A673 (cell line): Measurements from ENCODE around the gene MICAL1. TPM values are rescaled to one million over a fixed set of nuclear protein-coding genes. Genes with fewer than 3 reads are reported as not detected.

ENCODE experiments used
- BruUV-seq: library from RNA; stranded (reverse); fragments of 400-500 nt; replicated peaks from 2 replicates; lab custom pipeline; 2021; lab: Mats Ljungman, UMichigan
- CTCF ChIA-PET: fragments of 300-600 bp; sonication (Branson Sonifier 250); formaldehyde crosslinking; loops from one replicate; lab custom pipeline; 2022; ENCODE audit warnings: antibody characterized with exemption; lab: Charles Lee
- POLR2A ChIA-PET: fragments of 300-600 bp; sonication (Branson Sonifier 250); formaldehyde crosslinking; loops from one replicate; lab custom pipeline; 2022; ENCODE audit warnings: antibody characterized with exemption; ENCODE audit not compliant: low non-redundant PET; lab: Charles Lee
- DNase-seq: peaks from one replicate; pipeline ENCODE4 v3.0.0-alpha.2; 2015; ENCODE audit warnings: low spot score
- H3K27ac ChIP-seq: fragments of 200-600 bp; sonication (generic); 2 replicates; pipeline ENCODE4 v1.5.1; 2016; ENCODE audit warnings: mixed run types, low read depth, mild to moderate bottlenecking, mixed read lengths, antibody characterized with exemption, low read length; ENCODE audit not compliant: poor library complexity, severe bottlenecking
- H3K27me3 ChIP-seq: fragments of 200-600 bp; sonication (generic); replicated peaks from 2 replicates; pipeline ENCODE4 v1.6.1; 2017; ENCODE audit warnings: mixed run types, low read depth, mild to moderate bottlenecking, mixed read lengths, antibody characterized with exemption, low read length; ENCODE audit not compliant: insufficient read depth, poor library complexity
- H3K36me3 ChIP-seq: fragments of 200-600 bp; sonication (generic); 2 replicates; pipeline ENCODE4 v1.6.1; 2016; ENCODE audit warnings: mixed run types, mild to moderate bottlenecking, mixed read lengths, antibody characterized with exemption, low read length; ENCODE audit not compliant: insufficient read depth, poor library complexity, severe bottlenecking
- H3K4me1 ChIP-seq: fragments of 200-600 bp; sonication (generic); 2 replicates; pipeline ENCODE4 v1.6.1; 2017; ENCODE audit warnings: mixed run types, mild to moderate bottlenecking, mixed read lengths, antibody characterized with exemption, low read length; ENCODE audit not compliant: insufficient read depth, poor library complexity, severe bottlenecking
- H3K4me3 ChIP-seq: fragments of 200-600 bp; sonication (generic); 2 replicates; pipeline ENCODE4 v1.5.1; 2016; ENCODE audit warnings: low read depth, mixed run types, mild to moderate bottlenecking, mixed read lengths, low read length; ENCODE audit not compliant: poor library complexity, severe bottlenecking
- H3K9me3 ChIP-seq: fragments of 200-600 bp; sonication (generic); 2 replicates; pipeline ENCODE4 v1.6.1; 2016; ENCODE audit warnings: mixed run types, low read depth, mild to moderate bottlenecking, mixed read lengths, antibody characterized with exemption, low read length; ENCODE audit not compliant: poor library complexity, severe bottlenecking
- EZH2 ChIP-seq: fragments of 200-600 bp; sonication (generic); IDR thresholded peaks from 2 replicates; pipeline ENCODE4 v1.6.1; 2017; ENCODE audit warnings: borderline replicate concordance, low read depth, mild to moderate bottlenecking, mixed read lengths, antibody characterized with exemption, low read length; ENCODE audit not compliant: poor library complexity, severe bottlenecking
- intact Hi-C: fragments of 100-400 bp; cut with micrococcal nuclease; formaldehyde crosslinking; loops from one replicate; pipeline ENCODE4 v1.10.0; 2022; ENCODE audit not compliant: unreplicated experiment
- total RNA-seq: library from RNA; stranded (reverse); gene quantifications from 2 replicates; pipeline ENCODE4 v1.2.3, GENCODE V29; 2021
- TF ChIP-seq, protein P1 (sequence below): fragments of 300-800, 200-600 bp; sonication (generic); conservative IDR thresholded peaks from 2 replicates; pipeline ENCODE4 v1.5.1; 2017; ENCODE audit warnings: low read depth, mild to moderate bottlenecking, antibody characterized with exemption, low read length, moderate library complexity, mixed read lengths

The MICAL1 gene
- total RNA-seq, 1 experiment from 2014 or later = 4.8 TPM

DNA sequence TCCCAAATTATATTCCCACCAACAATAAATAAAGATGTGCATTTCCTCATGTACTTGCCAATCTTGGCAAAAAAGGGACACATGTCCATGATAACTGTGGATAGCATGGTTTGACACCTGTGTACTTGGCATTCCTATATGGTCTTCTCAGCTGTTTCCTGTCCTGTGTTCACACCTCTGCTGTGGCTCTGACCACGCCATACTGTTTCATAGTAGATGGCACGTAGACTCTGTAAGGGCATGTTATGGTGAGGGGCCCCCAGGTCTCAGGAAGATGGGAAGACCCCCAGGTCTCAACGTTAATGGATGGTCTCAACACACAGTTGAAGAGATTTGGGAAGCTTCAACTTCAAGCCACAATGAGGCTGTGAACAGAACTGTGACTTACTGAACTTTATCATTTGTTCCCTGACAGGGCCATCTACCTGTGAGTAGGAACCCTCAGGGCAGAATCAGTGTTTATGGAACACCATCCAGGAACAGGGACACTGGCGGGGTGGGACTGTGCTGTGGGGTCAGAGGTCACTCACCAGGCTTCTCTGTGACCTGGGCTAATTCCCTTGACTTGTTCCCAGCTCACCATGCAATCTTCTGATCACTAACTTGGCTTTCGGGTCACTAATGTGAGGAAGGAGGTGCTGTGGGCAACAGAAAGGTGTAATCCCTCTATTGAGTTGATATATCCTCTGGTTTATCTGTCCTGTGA, 15.7 kb upstream of the MICAL1 start:
- Histone ChIP-seq H3K27ac (no peak overlapping the region), H3K9me3 (no peaks in the 10 kb centered on the region), H3K4me3 (no peak overlapping the region), H3K4me1 (no peaks in the 10 kb centered on the region), H3K27me3 (no peaks in the 10 kb centered on the region), H3K36me3 (peaks cover 68% of the 10 kb centered on the region)
- intact Hi-C loops = no loop called here
- no peak for DNase-seq
- ChIA-PET CTCF (no interaction called here), POLR2A (no interaction called here)
- TF ChIP-seq, protein P1, sequence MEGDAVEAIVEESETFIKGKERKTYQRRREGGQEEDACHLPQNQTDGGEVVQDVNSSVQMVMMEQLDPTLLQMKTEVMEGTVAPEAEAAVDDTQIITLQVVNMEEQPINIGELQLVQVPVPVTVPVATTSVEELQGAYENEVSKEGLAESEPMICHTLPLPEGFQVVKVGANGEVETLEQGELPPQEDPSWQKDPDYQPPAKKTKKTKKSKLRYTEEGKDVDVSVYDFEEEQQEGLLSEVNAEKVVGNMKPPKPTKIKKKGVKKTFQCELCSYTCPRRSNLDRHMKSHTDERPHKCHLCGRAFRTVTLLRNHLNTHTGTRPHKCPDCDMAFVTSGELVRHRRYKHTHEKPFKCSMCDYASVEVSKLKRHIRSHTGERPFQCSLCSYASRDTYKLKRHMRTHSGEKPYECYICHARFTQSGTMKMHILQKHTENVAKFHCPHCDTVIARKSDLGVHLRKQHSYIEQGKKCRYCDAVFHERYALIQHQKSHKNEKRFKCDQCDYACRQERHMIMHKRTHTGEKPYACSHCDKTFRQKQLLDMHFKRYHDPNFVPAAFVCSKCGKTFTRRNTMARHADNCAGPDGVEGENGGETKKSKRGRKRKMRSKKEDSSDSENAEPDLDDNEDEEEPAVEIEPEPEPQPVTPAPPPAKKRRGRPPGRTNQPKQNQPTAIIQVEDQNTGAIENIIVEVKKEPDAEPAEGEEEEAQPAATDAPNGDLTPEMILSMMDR = no peak
- no peak for TF ChIP-seq EZH2
- no TSS peak for BruUV-seq

DNA sequence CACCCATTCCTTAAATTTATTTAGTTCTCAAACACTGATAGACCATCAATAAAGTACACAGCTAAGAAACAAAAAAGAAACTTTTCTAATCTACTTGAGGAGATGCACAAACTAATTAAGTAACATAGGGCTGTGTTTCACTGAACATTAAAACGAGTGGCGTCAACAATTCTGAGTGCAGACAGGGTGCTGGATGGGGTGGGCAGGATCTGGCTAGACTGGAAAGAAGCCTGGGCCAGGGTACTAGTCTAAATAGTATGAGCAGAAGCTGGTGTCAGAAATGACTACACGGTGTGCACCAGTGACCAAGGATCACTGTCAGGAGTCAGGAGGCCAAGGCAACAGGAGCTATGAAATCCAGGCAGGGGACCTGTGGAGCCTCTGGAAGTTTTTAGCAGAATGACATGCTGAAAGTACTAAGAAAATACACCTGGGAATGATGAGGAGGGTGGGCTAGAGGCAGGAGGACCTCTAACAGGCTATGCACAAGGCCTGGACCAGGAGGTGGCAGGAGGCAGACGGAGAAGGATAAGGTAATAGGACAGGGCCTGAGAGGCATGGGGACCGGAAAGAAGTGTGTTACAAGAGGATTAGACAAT, 14.1 kb upstream of the MICAL1 start:
- Histone ChIP-seq H3K9me3 (no peaks in the 10 kb centered on the region), H3K27me3 (no peaks in the 10 kb centered on the region), H3K4me1 (no peaks in the 10 kb centered on the region), H3K36me3 (peaks cover 71% of the 10 kb centered on the region), H3K4me3 (no peak overlapping the region), H3K27ac (no peak overlapping the region)
- POLR2A ChIA-PET = no interaction called here
- no peak for TF ChIP-seq EZH2
- TF ChIP-seq, protein P1 = no peak
- CTCF ChIA-PET = no interaction called here
- BruUV-seq = no TSS peak
- intact Hi-C loops = no loop called here
- DNase-seq = no peak

DNA sequence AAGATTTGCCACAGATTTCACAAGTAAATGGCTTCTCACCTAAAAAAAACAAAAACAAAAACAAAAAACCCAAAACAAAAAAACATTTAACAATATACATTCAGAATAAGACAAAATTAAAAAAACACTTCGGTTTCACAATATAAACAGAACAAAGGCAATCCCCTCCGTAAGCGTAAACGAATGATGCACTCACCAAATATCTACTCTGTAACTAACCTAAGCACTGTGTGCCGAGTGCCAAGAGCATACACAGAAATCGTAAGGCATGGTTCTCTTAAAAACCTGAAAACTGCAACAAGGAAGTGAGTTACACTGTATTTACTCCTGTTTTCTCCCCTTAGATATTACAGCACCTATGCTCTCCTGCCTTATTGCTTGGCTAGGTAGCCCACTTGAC, 12.1 kb upstream of the MICAL1 start:
- H3K27ac ChIP-seq = no peak overlapping the region
- TF ChIP-seq, protein P1 = no peak
- TF ChIP-seq EZH2 = no peak
- H3K4me1 ChIP-seq = no peaks in the 10 kb centered on the region
- no peak overlapping the region for H3K4me3 ChIP-seq
- H3K27me3 ChIP-seq = no peaks in the 10 kb centered on the region
- H3K9me3 ChIP-seq = no peaks in the 10 kb centered on the region
- peaks cover 72% of the 10 kb centered on the region for H3K36me3 ChIP-seq
- CTCF ChIA-PET = no interaction called here
- DNase-seq = no peak
- POLR2A ChIA-PET = no interaction called here
- intact Hi-C loops = no loop called here
- BruUV-seq = no TSS peak
